RKO (cell line): ENCODE measurements around the gene CCNF.

Experiments used
- DNase-seq: peaks from one replicate; pipeline ENCODE4 v3.0.0-alpha.2; 2016; ENCODE audit warnings: low spot score

CCNF gene

GRCh38 chr16:2485811-2486507, 56.7 kb downstream of the CCNF start:
- DNase-seq: no peak

DNA sequence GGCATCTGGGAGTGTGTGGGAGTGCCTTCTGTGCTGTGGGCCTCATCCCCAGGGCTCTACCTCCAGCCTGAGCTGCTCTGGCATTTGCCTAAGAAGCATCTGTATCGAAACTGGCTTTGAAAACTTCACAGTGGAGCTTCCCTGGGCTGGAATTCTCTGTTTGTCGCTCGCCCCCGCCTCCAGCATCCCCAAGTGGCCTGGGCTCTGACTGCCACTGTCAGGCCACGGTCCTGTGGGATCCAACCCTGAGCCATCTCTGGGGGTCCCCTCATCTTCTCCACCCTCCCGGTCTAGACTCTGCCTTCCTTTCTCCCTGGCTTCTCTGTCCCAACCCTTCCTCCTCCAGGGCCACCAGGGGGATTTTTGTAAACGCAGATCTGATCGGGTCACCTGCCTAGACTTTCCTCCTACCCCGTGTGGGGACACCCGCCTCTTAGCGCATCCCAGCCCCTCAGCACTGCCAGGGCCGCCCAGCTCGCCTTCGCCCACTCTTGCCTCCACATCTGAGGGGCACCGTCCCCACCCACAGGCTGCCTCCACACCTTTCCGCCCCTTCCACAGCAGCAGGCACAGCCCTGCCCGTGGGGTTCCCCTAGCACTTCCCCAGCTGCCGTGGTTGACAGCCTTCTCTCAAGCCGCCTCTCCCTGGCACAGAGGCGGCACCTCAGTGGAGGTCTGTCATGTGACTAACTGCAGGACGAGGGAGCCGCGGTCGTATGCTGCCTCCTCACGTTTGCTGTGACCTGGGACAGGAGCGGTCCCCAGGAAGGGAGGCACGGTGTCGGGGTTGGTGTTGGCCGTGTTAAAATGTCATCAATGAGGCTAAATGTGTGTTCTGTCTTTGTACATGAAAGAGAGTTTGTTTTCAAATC, 57.6 kb downstream of the CCNF start:
- no peak for DNase-seq

- DNase-seq: no peak
Observed at GRCh38 chr16:2487517-2487842, 58.2 kb downstream of the CCNF start.

GRCh38 chr16:2487903-2488531, 58.8 kb downstream of the CCNF start:
- DNase-seq: no peak

GRCh38 chr16:2489581-2489980, 60.3 kb downstream of the CCNF start:
- no peak for DNase-seq

DNA sequence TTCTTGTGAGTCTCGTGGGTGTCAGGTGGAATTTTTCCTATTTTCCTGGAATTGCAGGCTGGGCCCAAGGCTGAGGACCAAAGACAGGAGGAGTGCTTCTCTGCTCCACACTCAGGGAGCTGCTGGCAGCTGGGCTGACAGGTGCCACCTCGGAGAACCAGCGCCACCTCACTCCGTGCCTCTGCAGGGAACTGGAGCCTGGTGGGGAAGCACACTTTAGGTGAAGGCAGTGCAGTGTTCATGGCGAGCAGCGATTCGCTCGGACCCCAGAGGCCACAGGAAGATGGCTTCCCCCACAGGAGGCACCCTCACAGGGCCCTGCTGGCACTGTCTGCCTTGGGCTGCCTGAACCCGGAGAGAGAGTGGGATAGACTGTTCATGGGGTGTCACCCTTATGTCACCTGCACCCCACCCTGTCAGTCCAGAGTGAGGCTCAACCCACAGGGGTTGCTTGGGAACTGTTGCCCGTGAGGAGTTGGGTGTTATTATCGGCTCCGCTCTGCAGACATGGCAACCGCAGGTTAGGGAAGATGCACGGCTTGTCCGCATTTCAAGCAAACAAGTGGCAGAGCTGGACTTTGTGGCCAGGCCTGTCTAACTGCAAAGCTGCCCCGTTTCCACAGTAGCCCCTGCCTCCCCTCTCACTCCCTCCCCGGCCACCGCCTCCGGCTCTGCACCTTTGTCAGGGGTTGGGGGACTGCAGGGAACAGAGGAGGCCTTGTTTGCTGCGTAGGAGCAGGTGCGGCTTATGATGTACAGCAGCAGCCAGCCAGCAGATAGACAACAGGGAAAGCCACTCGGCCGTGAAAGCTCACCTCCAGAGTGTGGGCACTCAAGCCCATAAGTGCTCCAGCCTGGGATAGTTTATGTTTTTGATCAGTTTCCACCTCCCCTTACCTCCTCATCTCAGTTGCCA, 61.2 kb downstream of the CCNF start:
- DNase-seq: no peak

GRCh38 chr16:2492292-2492691, 63.0 kb downstream of the CCNF start:
- no peak for DNase-seq

- no peak for DNase-seq
Observed at GRCh38 chr16:2493605-2494004, 64.4 kb downstream of the CCNF start.

DNA sequence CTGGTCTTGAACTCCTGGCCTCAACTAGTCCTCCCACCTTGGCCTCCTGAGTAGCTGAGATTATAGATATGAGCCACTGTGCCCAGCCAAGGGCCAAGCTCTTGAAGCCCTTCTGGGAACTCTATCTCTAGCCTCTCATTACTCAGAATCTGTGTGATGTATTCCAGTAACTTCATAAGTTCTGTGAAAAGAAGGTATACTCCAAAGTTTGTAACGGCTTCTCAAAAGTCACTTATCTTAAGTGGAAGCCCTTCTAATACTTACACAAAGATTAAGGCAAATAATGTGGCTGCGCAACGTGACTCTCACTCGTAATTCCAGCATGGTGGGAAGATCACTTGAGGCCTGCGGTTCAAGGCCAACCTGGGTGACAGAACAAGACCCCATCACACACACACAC, 65.4 kb downstream of the CCNF start:
- no peak for DNase-seq

DNA sequence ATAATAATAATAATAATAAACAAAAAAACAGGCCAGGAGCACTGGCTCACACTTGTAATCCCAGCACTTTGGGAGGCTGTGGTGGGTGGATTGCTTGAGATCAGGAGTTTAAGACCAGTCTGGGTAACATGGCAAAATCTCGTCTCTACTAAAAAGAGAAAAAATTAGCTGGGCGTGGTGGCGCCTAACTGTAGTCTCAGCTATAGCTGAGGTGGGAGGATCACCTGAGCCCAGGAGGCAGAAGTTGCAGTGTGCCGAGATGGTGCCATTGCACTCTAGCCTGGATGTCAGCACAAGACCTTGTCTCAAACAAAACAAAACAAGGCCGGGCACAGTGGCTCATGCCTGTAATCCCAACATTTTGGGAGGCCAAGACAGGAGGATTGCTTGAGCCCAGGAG, 65.8 kb downstream of the CCNF start:
- DNase-seq: no peak

- DNase-seq: no peak
Observed at GRCh38 chr16:2496223-2497115, 67.2 kb downstream of the CCNF start.

- DNase-seq: no peak
Observed at GRCh38 chr16:2497116-2497630, 67.9 kb downstream of the CCNF start.

DNA sequence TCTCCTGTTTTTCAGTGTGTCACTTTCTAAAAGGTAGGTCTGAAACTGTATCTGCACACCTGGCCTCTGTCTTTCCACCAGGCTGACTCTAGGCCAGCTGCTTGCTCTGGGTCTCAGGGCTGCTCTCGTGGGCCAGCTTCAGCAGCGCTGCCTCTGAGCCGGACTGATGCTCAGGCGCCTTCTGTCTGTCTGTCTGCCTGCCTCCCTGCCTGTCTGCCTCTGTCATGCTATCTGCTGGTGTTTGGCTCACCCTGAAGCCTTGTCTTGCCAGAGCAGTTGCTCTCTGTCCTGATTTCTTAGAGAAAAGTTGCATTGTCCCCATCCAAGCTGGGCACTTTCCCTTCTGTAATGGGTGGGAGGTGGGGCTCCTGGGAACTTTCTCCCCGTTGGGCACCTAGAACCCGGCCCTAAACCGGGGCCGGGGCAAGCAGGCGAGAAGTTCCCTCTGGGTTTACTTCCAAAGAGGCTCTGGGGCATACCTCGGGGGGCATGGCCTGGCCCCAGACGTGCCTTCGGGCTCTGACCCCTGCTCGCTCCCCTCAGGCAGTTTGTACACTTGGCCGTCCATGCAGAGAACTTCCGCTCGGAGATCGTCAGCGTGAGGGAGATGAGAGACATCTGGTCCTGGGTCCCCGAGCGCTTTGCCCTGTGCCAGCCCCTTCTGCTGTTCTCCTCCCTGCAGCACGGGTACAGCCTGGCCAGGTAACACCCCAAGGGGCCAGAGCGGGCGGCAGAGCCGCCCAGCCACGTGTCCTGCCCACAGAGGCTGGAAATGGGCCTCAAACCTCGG, 68.6 kb downstream of the CCNF start:
- DNase-seq: no peak

GRCh38 chr16:2498531-2499253, 69.4 kb downstream of the CCNF start:
- no peak for DNase-seq

- no peak for DNase-seq
Observed at GRCh38 chr16:2499454-2499853, 70.2 kb downstream of the CCNF start.

- no peak for DNase-seq
Observed at GRCh38 chr16:2499890-2500429, 70.7 kb downstream of the CCNF start.

DNA sequence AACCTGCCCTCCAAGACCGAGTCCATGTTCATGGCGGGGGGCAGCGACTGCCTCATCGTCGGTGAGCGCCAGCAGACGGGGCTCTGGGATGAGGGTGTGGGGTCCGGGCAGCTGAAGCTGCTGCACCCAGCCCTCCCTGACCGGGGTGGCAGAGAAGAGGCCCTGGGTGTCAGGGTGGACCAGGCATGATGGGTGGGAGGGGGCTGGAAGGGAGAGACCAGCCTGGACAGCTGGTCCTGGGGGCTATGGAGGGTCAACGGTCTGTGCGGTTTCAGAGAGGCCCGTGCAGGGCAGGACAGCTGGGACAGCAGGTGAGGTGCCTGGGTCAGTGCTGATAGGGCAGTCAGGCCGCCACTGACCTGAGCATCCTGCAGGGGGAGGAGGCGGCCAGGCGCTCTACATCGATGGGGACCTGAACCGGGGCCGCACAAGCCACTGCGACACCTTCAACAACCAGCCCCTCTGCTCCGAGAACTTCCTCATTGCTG, 71.2 kb downstream of the CCNF start:
- no peak for DNase-seq

DNA sequence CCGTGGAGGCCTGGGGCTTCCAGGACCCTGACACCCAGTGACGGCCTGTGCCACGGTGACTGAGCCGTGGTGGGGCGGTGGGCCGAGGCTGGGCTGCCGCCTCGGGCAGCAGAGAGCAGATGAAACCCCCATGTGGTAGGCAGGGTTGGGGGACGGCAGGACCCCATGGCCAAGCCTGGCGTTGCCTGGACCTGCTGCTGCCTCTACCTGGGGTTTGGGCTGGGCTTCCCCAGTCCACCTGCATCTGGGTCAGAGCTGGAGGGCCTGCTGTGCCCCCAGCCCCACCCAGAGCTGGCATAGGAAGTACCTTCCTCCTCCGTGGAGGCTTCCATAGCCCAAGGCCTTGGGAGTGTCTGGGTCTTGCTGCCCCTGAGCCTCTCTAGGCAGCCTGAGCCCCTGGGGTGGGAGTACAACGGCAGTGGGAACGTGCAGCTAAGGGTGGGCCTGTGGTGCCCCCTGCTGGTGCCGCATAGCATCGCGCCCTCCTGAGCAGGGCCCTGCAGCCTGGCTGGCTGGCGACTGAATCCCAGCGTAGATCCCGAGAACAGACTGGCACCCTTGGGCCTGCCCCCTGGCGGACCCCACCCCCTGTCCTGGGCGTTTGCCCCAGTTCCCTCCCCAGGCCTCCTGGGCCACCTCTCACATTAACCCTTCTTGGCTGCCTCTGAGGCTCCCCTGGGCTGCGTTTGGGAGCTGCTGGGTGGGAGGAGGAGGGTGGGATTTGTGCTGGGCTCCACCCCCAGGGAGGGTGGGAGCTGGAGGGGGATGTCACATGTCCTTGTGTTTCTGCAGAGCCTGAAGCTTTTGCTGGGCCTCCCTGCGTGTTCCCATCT, 71.9 kb downstream of the CCNF start:
- peak; percentile 51 for DNase-seq
